Midbrain (tissue), 1 donor: ENCODE data around the gene MIA3.
"Not testable (repeated sequence)": the region's sequence is repeated elsewhere in the genome, so short reads cannot be mapped to it uniquely, and the experiment has no call there.

Experiments used
- DNase-seq: peaks from one replicate; lab custom pipeline; 2025; lab: John Stamatoyannopoulos, UW

MIA3 gene

DNA sequence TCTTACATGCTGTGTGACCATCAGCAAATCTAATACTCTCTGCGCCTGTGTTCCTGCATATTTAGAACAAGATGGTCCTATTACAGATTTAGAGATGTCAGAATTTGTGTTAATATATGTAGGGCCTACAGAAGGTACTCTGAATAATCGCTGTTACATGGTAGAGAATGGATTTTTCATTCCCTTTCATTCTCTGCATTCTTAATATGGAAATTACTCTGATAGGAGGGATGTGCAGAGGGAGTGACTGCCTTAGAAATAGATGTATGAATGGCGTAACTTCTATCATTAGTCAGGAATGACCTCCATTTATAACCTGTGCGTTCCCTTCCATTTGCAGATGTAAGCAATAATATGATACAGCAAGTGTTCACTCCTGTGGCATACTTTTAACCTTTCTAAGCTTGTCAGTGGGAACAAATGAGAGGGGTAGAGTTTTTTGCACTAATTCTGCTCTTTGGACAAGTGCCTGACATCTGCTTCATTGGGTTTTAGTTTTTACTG, 45.6 kb downstream of the MIA3 start:
- DNase-seq, result no peak

- DNase-seq, result no peak
These were observed 48.1 kb downstream of the MIA3 start for GRCh38 chr1:222665964-222666363.

- DNase-seq, result not testable (repeated sequence)
These were observed 50.3 kb downstream of the MIA3 start for GRCh38 chr1:222668184-222668583.

- DNase-seq, result not testable (repeated sequence)
These were observed 51.2 kb downstream of the MIA3 start for GRCh38 chr1:222669107-222669506.

- DNase-seq, result no peak
These were observed 52.2 kb downstream of the MIA3 start for GRCh38 chr1:222670110-222670509.

GRCh38 chr1:222680080-222680479, 62.2 kb downstream of the MIA3 start:
- DNase-seq, result no peak

DNA sequence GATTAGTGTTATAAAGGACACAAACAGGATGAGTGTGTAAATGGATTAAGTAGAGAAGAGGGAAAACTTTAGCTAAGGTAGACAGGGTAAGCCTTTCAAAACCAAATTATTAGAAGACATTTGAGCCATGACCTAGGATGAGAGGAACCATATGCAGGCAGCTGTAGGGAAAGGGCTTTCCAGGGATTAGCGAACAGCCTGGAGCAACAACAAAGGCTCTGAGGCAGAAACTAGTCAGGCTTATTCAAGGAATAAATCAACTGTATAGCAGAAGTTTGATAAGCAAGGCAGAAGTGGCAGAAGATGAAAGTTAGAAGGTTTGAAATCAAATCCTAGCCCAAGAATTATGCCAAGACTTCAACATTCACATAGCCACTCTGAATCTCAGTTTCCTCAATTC, 73.1 kb downstream of the MIA3 start:
- DNase-seq, result no peak

- no peak for DNase-seq
These were observed 77.0 kb downstream of the MIA3 start for GRCh38 chr1:222694927-222695326.

DNA sequence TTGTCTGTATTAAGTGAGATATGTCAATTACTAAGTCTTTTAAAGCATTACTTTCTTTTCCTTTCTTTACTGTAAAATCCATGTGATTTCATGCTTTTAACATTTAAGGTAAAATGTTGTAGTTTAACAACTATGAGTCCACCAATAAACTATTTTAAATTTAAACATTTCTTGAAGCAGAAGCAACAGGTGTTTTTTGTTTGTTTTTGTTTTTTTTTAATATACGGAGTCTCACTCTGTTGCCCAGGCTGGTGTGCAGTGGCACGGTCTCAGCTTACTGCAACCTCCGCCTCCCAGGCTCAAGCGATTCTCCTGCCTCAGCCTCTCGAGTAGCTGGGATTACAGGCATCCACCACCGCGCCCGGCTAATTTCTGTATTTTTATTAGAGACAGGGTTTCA, 78.8 kb downstream of the MIA3 start:
- DNase-seq, result no peak

GRCh38 chr1:222697203-222697602, 79.3 kb downstream of the MIA3 start:
- no peak for DNase-seq

DNA sequence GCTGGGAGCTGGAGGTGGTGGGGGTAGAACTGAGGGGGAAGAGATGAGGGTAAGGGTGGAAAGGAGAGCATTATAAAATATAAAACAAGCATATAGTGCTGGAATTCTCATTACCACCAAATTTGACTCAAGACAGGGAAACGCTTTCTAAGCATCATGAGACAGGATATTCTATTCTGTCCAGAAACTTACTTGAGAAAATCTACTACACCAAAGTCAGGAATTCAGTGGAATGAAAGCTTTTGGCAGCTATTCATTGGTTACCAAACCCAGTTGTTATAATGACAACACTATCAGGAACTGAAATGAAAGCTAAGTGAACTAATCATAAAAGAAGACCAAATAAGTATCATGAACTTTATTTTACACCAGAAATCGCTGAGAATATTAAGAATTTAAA, 79.9 kb downstream of the MIA3 start:
- no peak for DNase-seq

DNA sequence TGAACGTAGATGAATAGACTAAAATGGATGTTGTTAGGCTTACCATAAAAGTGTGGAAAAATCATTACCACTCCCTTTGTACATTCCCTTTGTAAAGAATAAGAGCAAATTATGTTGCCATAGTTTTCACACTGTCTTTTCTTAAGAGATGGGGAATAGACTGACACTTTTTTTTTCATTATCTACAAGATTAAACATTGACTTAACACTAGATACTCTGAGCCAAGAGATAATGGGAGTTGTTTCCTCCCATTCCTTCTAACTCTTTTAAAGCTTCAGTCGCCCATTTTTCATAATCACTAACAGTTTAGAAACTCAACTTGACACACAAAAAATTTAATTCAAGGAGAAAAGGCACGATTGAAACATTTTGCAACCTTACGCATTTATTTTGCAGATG, 84.3 kb downstream of the MIA3 start:
- no peak for DNase-seq

- no peak for DNase-seq
These were observed 86.4 kb downstream of the MIA3 start for GRCh38 chr1:222704260-222704659.

DNA sequence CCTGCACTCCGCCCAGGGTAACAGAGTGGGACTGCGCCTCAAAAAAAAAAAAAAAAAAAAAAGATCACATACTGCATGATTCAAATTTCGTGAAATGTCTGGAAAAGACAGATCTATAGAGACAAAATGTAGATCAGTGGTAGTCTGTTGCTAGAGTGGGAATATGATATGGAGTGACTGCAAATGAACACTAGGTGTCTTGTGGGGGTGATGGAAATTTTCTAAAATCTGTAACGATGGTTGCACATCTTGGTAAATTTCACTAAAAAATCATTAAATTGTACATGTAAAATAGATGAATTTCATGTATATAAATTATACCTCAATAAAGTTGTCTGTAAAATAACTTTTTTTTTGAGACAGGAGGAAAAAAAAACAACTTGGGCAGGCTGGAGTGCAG, 88.9 kb downstream of the MIA3 start:
- DNase-seq, result no peak

DNA sequence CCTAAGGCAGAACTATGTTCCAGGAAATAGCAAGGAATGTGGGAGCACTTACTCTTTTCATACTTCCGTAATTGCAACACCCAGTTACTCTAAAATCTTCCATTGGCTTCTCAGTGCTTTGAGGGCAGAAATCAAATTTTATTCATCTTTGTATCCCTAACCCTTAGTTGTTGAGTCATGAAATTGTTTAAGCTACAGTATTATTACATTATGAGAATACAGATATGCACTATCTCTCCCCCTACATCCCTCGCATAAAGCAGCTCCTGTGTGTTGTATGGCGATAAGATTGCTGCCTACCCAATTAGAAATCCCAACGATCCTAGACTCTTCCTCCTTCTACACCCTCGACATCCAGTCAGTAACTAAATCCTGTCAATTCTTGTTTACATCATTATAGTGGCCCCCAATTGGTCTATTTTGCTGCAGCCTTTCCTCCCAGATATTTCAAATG, 91.8 kb downstream of the MIA3 start:
- DNase-seq, result no peak

GRCh38 chr1:222711319-222712252, 93.7 kb downstream of the MIA3 start:
- DNase-seq, result peak; percentile 24

DNA sequence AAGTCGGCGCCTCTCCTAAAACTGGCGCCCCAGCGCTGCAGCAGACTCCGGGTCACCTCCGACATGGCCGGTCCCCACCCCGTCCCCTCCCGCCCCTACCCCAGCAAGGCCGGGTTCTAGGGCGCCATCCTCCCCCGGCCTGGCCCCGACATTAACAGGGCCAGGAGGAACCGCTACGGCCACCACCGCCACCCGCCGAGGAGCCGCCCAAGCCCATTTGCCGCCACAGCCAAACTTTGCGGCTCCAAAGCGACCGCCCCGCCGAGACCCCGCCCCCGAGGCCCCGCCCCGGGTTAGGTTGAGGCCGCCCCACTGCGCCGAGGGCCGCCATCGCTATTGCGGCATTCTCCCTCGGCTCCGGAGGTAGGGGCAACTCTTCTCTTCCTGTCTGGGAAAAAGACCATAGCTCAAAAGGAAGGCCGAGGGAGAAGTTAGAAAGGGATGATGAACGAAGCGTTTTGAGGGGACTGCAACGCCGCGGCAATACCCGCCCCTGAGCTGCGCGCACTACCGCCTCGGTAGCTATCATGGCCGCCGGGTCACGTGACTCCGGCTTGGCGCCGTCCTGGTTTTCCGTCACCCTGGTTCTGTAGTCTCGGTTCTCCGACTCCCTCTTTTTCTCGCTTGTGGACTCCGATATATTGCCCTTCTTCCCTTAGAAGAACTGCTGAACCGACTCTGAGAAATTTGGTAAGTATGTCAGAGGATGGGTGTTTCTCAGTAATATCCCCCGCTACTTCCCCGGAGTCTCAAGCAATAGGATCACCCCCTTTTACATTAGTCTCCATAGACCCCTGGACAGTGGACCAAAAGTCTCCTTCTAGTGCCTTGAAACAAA, 94.6 kb downstream of the MIA3 start, which contains the start of the genes AIDA and BROX:
TSS of gene AIDA (minus strand) at position 239 of the 838 bp plus-strand sequence. CDS start at position 65, 174 bp downstream.
TSS of gene BROX (plus strand) at position 312 of the 838 bp plus-strand sequence. CDS start 3,136 bp downstream, outside the sequence.
- DNase-seq, result peak; percentile 95

DNA sequence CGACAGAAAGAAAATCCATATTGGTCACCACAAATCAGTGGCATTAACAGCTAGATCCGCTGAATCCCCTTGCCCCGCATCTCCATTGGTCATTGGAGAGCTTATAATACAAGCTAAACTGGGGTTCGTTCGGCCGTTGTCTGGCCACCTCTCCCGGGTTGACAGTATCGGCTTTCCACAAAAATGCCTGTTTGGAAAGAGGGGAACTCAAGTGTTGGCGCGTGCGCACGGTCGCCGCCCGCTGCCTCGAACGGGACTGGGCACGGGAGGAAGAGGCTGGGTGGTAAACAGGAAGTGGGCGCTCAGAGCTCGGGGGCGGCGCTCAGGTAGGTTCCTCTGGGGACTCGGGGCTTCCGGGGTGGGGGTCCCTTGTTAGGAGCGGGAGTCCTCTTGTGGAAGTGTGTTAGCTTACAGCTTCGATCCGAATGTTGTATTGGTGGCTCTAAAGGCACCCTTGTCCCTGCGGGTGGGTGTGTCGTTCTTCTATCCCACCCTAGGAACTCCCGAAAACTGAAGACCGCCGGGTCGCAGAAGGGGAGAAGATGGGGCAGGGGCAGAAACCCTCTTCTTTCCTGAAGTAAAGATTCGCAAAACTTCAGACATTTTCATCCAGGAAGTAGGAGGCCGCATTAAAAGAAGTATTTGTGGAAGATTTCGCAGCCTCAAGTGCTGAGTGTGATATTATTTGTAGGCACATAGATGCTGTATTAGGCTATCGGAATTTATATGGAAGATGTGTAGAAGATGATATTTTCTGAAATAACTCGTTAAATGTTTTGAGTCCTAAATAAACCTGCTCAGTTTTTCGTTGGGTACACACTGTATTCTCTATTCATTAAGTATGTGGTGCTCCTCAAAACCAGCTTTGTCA, 95.4 kb downstream of the MIA3 start:
- peak; percentile 96 for DNase-seq

GRCh38 chr1:222716393-222716792, 98.5 kb downstream of the MIA3 start:
- DNase-seq, result no peak
